ENCODE data around the gene NAA15.

DNA sequence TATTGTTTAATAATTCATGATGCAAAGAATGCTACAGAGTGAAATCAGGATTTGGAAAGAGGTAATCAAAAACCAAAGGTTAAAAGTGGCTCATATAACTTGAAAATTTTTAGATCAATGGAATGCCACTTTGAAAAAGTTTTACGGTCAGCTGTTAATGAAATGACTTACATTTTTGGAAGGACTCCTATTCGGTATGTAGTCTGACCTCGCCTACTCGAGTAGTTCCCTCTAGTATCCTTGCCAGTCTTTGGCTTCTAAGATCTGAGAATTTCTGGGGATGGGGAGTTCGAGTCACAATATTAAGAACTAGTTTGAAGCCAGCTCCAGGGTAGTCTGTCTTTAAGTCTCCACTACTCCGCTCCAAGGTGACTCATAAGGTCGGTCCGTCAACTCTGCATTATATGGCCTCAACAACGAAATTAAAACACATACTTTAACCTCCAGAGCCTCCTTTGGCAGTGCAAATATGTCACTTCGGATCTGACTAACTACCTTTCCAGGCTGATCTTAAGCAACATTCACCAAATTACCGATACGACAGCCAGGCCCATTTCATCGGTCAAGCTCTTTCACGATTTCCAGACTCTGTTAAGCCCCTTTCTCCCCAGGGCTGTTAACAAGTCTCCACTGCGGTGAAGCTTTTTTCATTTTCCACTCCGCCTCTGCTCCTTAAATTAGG is 733 bp upstream of the NAA15 start:
- TF ChIP-seq GATA1 (IDR thresholded peaks at IDR 0.05; ENCODE audit: low read depth, low read length) (no peak), POLR2A (IDR thresholded peaks at IDR 0.05; ENCODE audit: low read length) (no peak)

Data from erythroblast (primary cell).